Esophagus mucosa (tissue), 1 donor: ENCODE data around the gene LRRC32. TPM values are rescaled to one million over a fixed set of nuclear protein-coding genes. Genes with fewer than 3 reads are reported as not detected.

Experiments
- ATAC-seq: fragments of 200-7000 bp; cut with Tn5 transposase; one replicate; pipeline ENCODE4 v1.9.1; 2020
- total RNA-seq: library from RNA; stranded (reverse); gene quantifications from one replicate; pipeline ENCODE4 v1.2.4, GENCODE V29; 2023
- donor health status: DM: yes; HTN: yes; CAD: no.

The LRRC32 gene, protein sequence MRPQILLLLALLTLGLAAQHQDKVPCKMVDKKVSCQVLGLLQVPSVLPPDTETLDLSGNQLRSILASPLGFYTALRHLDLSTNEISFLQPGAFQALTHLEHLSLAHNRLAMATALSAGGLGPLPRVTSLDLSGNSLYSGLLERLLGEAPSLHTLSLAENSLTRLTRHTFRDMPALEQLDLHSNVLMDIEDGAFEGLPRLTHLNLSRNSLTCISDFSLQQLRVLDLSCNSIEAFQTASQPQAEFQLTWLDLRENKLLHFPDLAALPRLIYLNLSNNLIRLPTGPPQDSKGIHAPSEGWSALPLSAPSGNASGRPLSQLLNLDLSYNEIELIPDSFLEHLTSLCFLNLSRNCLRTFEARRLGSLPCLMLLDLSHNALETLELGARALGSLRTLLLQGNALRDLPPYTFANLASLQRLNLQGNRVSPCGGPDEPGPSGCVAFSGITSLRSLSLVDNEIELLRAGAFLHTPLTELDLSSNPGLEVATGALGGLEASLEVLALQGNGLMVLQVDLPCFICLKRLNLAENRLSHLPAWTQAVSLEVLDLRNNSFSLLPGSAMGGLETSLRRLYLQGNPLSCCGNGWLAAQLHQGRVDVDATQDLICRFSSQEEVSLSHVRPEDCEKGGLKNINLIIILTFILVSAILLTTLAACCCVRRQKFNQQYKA
- 9.0 TPM for total RNA-seq

DNA sequence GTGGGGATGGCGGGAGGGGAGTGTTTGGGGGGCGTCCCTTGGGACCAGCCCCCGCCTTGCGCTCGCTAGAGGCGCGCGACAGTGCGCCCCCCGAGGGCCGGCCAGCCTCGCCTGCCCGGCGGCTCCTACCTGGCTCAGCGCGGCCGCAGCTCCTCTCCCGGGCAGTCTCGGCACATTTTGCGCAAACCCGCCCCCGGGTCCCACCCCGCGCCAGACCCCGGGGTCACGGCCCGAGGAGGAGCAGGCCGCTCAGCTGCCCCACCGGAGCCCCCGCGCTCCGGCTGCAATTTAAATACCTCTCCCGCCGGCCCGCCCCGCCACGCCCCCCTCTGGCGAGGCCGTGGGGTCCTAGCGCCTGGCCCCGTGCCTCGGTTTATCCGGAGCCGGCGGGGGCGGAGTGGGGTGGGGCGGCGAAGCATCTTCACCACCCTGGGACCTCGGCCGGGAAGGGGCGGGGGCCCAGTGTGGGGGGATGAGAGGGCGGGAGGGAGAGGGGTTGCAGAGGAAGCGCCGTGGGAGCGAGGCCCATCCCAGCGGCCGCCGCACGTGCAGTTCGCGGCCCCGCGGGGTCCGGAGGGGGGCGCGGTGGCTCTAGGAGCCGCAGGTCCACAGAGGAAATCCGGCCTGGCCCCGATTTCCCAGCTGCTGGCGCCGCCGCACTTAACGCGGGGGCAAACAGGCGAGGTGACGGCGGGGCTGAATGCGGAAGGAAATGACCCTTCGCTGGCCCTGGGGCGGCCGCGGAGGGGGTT, at the start of gene LRRC32:
Gene LRRC32, minus strand, starts transcription at position 263 of the 752 bp plus-strand sequence. CDS start 4,793 bp downstream, outside the sequence.
- ATAC-seq: peak; percentile 45

DNA sequence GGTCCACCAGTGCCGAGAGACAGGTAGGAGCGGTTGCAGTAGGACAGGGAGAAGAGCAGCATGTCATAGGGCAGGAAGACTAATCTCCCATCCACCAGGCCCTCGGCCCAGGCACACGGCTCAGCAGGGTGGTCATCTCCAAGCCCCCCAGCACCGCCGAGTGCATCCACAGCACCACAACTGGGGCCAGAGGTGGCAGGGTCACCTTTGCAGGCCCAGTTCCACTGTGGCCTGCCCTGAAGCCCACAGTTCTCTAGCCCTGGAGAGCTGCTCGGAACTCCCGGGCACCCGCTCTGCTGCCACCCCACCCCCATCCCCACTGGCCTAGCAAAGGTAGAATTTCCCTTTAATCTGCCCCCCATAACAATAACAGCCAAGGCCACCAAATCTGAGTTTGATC, 49.1 kb upstream of the LRRC32 start:
- ATAC-seq: no peak

GRCh38 chr11:76719281-76719680, 48.7 kb upstream of the LRRC32 start:
- no peak for ATAC-seq

GRCh38 chr11:76717816-76718215, 47.3 kb upstream of the LRRC32 start:
- ATAC-seq: no peak

DNA sequence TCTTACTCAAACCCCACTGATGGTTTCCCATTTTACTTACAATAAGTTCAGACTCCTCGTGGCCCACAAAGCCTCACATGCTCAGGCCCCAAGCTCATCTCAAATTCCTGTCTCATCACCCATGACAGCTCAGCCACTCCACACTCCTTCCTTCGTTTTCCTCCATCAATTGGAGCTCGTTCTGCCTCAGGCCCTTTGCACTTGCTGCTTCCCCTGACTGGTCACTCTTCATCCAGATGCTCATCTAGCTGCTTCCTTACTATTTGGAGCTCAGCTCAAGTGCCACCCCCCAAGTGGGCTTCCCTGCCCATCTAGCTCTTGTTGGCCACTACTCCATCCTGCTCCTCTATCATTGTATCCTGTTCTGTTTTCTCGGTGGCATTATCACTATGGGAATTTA, 46.8 kb upstream of the LRRC32 start:
- ATAC-seq: no peak

DNA sequence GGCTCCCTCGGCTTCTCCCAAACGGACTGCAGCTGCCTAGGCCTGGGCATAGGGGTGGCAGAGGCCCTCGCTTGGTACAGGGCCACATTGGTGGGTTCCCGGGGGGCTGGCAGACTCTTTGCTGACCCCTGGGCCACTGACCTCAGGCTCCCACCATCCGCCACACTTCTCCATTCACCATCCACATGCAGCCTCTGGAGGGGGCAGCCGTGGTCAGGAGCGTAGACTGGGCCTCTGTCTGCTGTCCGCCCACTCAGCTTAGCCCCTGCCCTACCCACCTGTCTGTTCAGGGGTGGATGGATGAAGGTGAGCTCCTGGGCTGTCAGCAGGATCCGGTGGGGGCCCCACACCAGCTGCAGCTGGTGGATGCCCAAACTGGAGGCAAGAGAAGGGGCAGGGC, 45.7 kb upstream of the LRRC32 start:
- no peak for ATAC-seq

DNA sequence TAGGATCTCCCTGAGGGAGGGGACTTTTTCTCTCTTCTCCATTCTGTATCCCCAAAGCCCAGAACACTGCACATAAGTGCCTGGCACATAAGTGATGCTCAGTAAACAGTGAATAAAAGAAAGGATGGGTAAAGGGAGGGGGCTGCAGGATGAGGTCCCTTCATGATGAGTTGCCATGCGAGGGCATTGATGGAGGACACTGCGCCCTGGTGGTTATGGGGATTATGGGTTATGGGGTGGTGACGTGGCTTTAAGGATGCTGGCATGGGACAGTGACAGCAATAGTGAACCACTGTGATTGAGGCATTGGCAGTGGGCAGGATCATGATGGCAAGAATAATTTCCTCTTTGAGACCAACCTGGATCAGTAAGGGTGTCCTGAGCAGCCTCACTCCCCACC, 43.9 kb upstream of the LRRC32 start:
- ATAC-seq: no peak

- no peak for ATAC-seq
These were observed 43.0 kb upstream of the LRRC32 start for GRCh38 chr11:76713499-76713898.

GRCh38 chr11:76712125-76712524, 41.6 kb upstream of the LRRC32 start:
- no peak for ATAC-seq

DNA sequence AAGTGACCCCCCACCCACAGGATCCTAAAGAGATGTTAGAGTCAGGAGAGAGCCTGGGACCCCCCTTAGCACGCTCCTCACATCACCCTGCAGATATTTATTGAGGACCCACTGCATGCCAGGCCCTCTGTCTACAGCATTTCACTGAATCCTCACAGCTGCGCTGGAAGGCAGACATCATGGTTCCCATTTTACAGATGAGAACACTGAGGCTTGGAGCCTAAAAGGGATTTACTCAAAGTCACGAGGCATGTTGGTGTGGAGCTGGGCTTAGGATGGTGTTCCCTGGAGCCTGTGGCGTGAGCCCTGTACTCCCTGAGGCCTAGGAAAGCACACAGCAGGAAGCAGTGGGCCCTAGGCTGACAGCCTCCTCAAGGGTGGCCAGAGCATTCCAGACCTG, 39.2 kb upstream of the LRRC32 start:
- ATAC-seq: no peak

- ATAC-seq: no peak
These were observed 38.6 kb upstream of the LRRC32 start for GRCh38 chr11:76708972-76709660.

GRCh38 chr11:76707293-76707825, 36.8 kb upstream of the LRRC32 start:
- ATAC-seq: no peak

- ATAC-seq: peak; percentile 63
These were observed 36.1 kb upstream of the LRRC32 start for GRCh38 chr11:76706667-76707066.

DNA sequence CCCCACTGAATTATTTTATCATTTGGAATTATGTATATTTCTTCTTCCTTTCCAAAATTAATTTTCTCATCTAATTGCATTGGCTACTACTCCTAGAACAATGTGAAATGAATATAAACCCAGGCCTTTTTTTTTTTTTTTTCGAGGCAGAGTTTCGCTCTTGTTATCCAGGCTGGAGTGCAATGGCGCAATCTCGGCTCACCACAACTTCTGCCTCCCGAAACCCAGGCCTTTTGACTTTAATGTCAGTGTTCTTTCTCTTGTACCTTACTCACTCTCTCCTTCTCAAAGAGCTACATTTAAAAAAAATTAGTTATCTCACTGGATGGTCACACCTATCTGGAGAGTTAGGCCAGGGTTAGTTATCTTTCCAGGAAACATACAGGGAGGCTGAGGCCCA, 35.3 kb upstream of the LRRC32 start:
- no peak for ATAC-seq

DNA sequence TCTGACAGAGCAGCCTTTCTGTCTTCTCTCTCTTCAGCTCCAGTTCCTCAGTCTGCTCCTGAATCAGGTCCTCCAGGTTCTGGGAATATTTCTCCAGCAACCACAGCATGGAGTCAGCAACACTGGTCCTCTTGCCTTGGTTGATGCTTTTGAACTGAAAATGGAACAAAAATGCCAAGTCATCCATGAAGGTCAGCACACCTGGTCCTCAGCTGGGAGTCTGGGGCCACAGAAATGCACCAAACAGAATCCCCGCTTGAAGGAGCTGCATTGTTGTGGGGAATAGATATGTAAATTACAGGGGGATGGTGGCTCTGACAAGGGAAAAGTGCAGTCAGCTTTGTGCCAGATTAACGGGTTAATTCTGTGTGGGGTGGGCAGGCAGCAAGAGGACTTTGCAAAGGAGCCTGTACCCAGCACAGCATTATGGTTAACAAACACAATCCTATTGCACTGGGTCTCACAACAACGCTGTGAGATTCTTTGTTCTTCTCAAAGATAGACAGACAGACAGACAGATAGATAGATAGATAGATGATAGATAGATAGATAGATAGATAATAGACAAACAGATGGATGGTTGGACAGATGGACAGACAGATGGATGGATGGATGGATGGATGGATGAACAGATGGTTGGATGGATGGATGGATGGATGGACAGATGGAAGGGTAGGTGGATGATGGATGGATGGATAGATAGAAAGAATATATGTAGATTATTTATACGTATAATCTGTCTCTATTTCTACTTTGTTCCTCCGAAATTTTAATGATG, 33.8 kb upstream of the LRRC32 start:
- ATAC-seq: no peak

DNA sequence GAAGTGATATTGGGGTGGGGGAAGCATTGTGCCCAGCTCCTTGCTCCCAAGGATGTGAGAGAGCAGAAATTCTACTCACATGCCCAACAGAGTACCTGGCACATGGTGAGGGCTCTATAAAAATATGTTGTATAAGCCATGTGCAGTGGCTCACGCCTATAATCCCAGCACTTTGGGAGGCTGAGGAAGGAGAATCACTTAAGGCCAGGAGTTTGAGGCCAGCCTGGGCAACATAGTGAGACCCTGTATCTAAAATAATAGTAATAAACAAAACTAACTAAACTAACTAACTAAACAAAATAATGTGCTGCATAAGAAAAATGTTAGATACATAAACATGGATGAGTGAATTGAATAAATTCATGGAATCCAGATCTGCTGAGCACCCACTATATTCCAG, 33.2 kb upstream of the LRRC32 start:
- ATAC-seq: no peak

- no peak for ATAC-seq
These were observed 32.0 kb upstream of the LRRC32 start for GRCh38 chr11:76702336-76703128.

GRCh38 chr11:76701294-76702040, 30.9 kb upstream of the LRRC32 start:
- ATAC-seq: no peak

- ATAC-seq: peak; percentile 55
These were observed 29.9 kb upstream of the LRRC32 start for GRCh38 chr11:76700177-76701100.
